HG02870 (cell line): ENCODE results near the gene STAT6.

ENCODE experiments used
- ATAC-seq: cut with Tn5 transposase; IDR thresholded peaks from one replicate; pipeline ENCODE4 v1.9.1; 2021; ENCODE audit warnings: mild to moderate bottlenecking, moderate library complexity; ENCODE audit not compliant: unreplicated experiment

Gene STAT6

GRCh38 chr12:57051011-57051410, 60.2 kb downstream of the STAT6 start:
- ATAC-seq: no peak

GRCh38 chr12:57049890-57050289, 61.3 kb downstream of the STAT6 start, which contains the start of gene MYO1A:
TSS of gene MYO1A (minus strand) at chr12:57050129. CDS start at chr12:57048323, 1,806 bp downstream.
- ATAC-seq: no peak

GRCh38 chr12:57049119-57049446, 62.1 kb downstream of the STAT6 start:
- ATAC-seq: no peak

DNA sequence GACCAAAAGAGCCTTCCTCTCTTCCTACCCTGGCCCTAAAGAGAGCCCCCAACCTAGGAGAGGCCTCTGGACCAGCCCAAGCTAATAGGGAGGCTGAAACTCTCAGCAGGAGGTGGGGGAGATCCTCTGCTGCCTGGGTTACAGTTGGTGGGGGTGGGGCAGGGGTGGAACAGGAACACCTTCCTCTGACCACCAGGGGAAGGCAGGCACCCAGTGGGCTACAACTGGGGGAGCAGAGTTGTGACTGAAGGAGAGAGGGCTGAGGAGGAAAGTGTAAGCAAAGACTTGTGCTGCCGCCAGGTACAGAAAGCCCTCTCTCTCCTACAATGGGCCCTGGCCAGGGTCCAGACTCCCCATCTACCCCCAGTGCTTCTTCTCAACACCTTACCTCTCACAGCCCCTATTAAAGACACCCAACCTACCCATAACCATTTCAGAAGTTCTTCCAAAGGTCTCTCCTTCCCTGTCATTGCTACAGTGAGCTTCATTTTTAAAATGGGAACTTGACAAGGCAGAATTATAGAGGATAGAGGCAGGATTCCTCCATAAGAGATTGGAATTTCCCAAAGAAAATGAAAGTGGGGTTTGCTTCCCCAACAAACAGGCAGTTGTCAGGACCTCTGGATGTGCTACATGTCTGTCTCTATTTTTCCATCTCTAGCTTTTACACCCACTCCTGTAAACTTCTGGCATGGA, 62.6 kb downstream of the STAT6 start:
- ATAC-seq: no peak

- no peak for ATAC-seq
Observed at GRCh38 chr12:57047981-57048380, 63.2 kb downstream of the STAT6 start.

- no peak for ATAC-seq
Observed at GRCh38 chr12:57046947-57047890, 63.9 kb downstream of the STAT6 start.

DNA sequence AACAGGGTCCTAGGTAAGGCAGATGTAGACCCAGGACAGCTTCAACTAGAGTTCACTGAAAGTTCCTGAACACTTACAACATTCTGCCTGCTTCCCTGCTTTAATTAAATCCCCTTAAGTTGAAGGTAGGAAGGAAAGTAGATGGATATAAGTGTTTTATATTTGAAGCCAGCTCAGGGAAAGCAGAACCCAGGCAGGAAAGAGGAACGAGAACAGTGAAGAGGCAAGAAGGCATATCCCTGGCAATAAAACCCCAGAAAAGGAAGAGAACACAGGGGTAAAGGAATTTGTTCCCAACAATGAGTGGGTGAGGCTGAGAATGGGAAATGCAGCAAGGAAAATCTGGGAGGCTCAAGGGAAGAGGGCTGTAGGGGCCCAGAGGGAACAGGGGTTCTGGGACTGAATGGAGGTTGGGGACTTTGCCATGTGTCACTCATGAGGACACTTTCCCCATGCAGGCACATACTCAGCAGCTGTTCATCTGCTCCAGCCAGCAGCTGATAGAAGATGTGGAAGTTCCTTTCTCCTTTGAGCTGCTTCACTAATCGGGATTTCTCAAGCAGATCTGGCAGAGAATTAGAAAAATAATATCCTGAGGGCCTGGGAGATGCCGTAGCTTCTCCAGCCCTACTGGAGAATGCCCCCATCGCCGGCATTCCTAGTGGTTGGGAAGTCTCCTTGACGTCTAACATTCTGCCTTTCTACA, 64.9 kb downstream of the STAT6 start:
- ATAC-seq: no peak
